HG03460 (cell line): ENCODE results near the gene RASGRP2.

Experiments used
- ATAC-seq: cut with Tn5 transposase; IDR thresholded peaks from one replicate; pipeline ENCODE4 v1.9.1; 2021; ENCODE audit not compliant: unreplicated experiment

RASGRP2 gene

GRCh38 chr11:64771861-64772260 lies 27.9 kb upstream of the RASGRP2 start:
- no peak for ATAC-seq

- no peak for ATAC-seq
Measured at GRCh38 chr11:64770120-64770519, 26.2 kb upstream of the RASGRP2 start.

GRCh38 chr11:64769283-64769682 lies 25.3 kb upstream of the RASGRP2 start:
- no peak for ATAC-seq

- no peak for ATAC-seq
Measured at GRCh38 chr11:64768300-64768694, 24.4 kb upstream of the RASGRP2 start.

GRCh38 chr11:64767344-64768299 lies 23.7 kb upstream of the RASGRP2 start:
- no peak for ATAC-seq

- no peak for ATAC-seq
Measured at GRCh38 chr11:64766881-64767280, 22.9 kb upstream of the RASGRP2 start.

- ATAC-seq, result no peak
Measured at GRCh38 chr11:64765851-64766665, 22.1 kb upstream of the RASGRP2 start.

- ATAC-seq, result no peak
Measured at GRCh38 chr11:64765291-64765850, 21.4 kb upstream of the RASGRP2 start.

GRCh38 chr11:64764753-64765152 lies 20.8 kb upstream of the RASGRP2 start:
- ATAC-seq, result no peak

- ATAC-seq, result no peak
Measured at GRCh38 chr11:64764040-64764611, 20.2 kb upstream of the RASGRP2 start.

GRCh38 chr11:64763526-64764039 lies 19.6 kb upstream of the RASGRP2 start:
- ATAC-seq, result no peak

GRCh38 chr11:64762674-64763525 lies 19.0 kb upstream of the RASGRP2 start:
- ATAC-seq, result no peak

- no peak for ATAC-seq
Measured at GRCh38 chr11:64762277-64762673, 18.3 kb upstream of the RASGRP2 start.

- ATAC-seq, result no peak
Measured at GRCh38 chr11:64760759-64761420, 16.9 kb upstream of the RASGRP2 start.

- no peak for ATAC-seq
Measured at GRCh38 chr11:64759722-64760719, 16.1 kb upstream of the RASGRP2 start, which contains the start of gene PYGM. Gene PYGM, minus strand, starts transcription at chr11:64759974. Its CDS starts 76 bp downstream, at chr11:64759898.

GRCh38 chr11:64759131-64759721 lies 15.3 kb upstream of the RASGRP2 start:
- ATAC-seq, result no peak

GRCh38 chr11:64758330-64759079 lies 14.6 kb upstream of the RASGRP2 start:
- no peak for ATAC-seq
